OCI-LY3 (cell line): ENCODE measurements around the gene REPS1.

Experiments
- CTCF ChIP-seq: fragments of 200-600, 300-600 bp; sonication (generic); IDR thresholded peaks from 2 replicates; pipeline ENCODE4 v1.5.1; 2014; ENCODE audit warnings: antibody characterized with exemption, low read length, low read depth
- EZH2phosphoT487 ChIP-seq: fragments of 200-600 bp; shearing (Covaris generic); IDR thresholded peaks from 2 replicates; pipeline ENCODE4 v1.6.1; 2018; ENCODE audit warnings: antibody characterized with exemption, mixed run types, low read depth

GRCh38 chr6:139008117-139008516 is 20.1 kb upstream of the REPS1 start:
- TF ChIP-seq CTCF: no peak
- no peak for TF ChIP-seq EZH2phosphoT487
